Skeletal muscle satellite cell (primary cell): ENCODE results near the gene POLR3K.
"Not testable (repeated sequence)": the region's sequence is repeated elsewhere in the genome, so short reads cannot be mapped to it uniquely, and the experiment has no call there.

Experiments
- H3K27me3 ChIP-seq: 2 replicates; pipeline ENCODE4 v1.7.0; 2013; ENCODE audit warnings: low read length; ENCODE audit not compliant: control insufficient read depth, insufficient read depth
- H3K36me3 ChIP-seq: 2 replicates; pipeline ENCODE4 v1.7.0; 2013; ENCODE audit warnings: mild to moderate bottlenecking, control low read depth, low read length; ENCODE audit not compliant: insufficient read depth
- H3K4me1 ChIP-seq: 2 replicates; pipeline ENCODE4 v1.7.0; 2013; ENCODE audit warnings: low read length; ENCODE audit not compliant: control insufficient read depth, insufficient read depth
- H3K4me2 ChIP-seq: 2 replicates; pipeline ENCODE4 v1.7.0; 2013; ENCODE audit warnings: mild to moderate bottlenecking, low read length
- H3K4me3 ChIP-seq: 2 replicates; pipeline ENCODE4 v1.7.0; 2013; ENCODE audit warnings: low read length
- H3K9ac ChIP-seq: 2 replicates; pipeline ENCODE4 v1.7.0; 2013; ENCODE audit warnings: mild to moderate bottlenecking, low read depth, low read length, moderate library complexity
- H3K9me3 ChIP-seq: replicated peaks from 2 replicates; pipeline ENCODE4 v1.7.0; 2013; ENCODE audit warnings: mild to moderate bottlenecking, control low read depth, low read length

Gene POLR3K

GRCh38 chr16:35678-36305 is 17.6 kb downstream of the POLR3K start:
- Histone ChIP-seq H3K27me3 (no peaks in the 10 kb centered on the region), H3K4me1 (no peaks in the 10 kb centered on the region), H3K4me3 (no peak overlapping the region), H3K36me3 (no peaks in the 10 kb centered on the region), H3K9ac (no peak overlapping the region), H3K4me2 (no peak overlapping the region), H3K9me3 (no peaks in the 10 kb centered on the region)

- Histone ChIP-seq H3K4me1 (no peaks in the 10 kb centered on the region), H3K4me2 (no peak overlapping the region), H3K9ac (no peak overlapping the region), H3K4me3 (no peak overlapping the region), H3K27me3 (no peaks in the 10 kb centered on the region), H3K9me3 (no peaks in the 10 kb centered on the region), H3K36me3 (no peaks in the 10 kb centered on the region)
These were observed 18.3 kb downstream of the POLR3K start for GRCh38 chr16:35011-35677.

GRCh38 chr16:34648-34987 is 18.8 kb downstream of the POLR3K start:
- Histone ChIP-seq H3K4me1 (no peaks in the 10 kb centered on the region), H3K36me3 (no peaks in the 10 kb centered on the region), H3K9ac (no peak overlapping the region), H3K9me3 (no peaks in the 10 kb centered on the region), H3K4me3 (no peak overlapping the region), H3K4me2 (no peak overlapping the region), H3K27me3 (no peaks in the 10 kb centered on the region)

GRCh38 chr16:33877-34647 is 19.3 kb downstream of the POLR3K start:
- H3K9me3 ChIP-seq: no peaks in the 10 kb centered on the region
- H3K36me3 ChIP-seq: no peaks in the 10 kb centered on the region
- H3K27me3 ChIP-seq: no peaks in the 10 kb centered on the region
- no peak overlapping the region for H3K9ac ChIP-seq
- no peaks in the 10 kb centered on the region for H3K4me1 ChIP-seq
- H3K4me2 ChIP-seq: no peak overlapping the region
- no peak overlapping the region for H3K4me3 ChIP-seq

- H3K4me1 ChIP-seq, H3K4me2 ChIP-seq, H3K9ac ChIP-seq, H3K9me3 ChIP-seq, H3K27me3 ChIP-seq, H3K4me3 ChIP-seq, H3K36me3 ChIP-seq: not testable (repeated sequence)
These were observed 20.1 kb downstream of the POLR3K start for GRCh38 chr16:33154-33876.

- H3K4me3 ChIP-seq, H3K9me3 ChIP-seq, H3K36me3 ChIP-seq, H3K4me1 ChIP-seq, H3K27me3 ChIP-seq, H3K4me2 ChIP-seq, H3K9ac ChIP-seq: not testable (repeated sequence)
These were observed 22.8 kb downstream of the POLR3K start for GRCh38 chr16:30627-31026.

GRCh38 chr16:25926-26348 is 27.5 kb downstream of the POLR3K start:
- not testable (repeated sequence) for H3K4me1 ChIP-seq, H3K9ac ChIP-seq, H3K4me2 ChIP-seq, H3K27me3 ChIP-seq, H3K36me3 ChIP-seq, H3K4me3 ChIP-seq, H3K9me3 ChIP-seq

GRCh38 chr16:24151-24550 is 29.3 kb downstream of the POLR3K start:
- H3K4me3 ChIP-seq, H3K9ac ChIP-seq, H3K4me2 ChIP-seq, H3K4me1 ChIP-seq, H3K9me3 ChIP-seq, H3K27me3 ChIP-seq, H3K36me3 ChIP-seq: not testable (repeated sequence)

- not testable (repeated sequence) for H3K4me2 ChIP-seq, H3K4me1 ChIP-seq, H3K36me3 ChIP-seq, H3K9ac ChIP-seq, H3K27me3 ChIP-seq, H3K4me3 ChIP-seq, H3K9me3 ChIP-seq
These were observed 32.5 kb downstream of the POLR3K start for GRCh38 chr16:20886-21285.

GRCh38 chr16:17062-17765 is 36.2 kb downstream of the POLR3K start:
- not testable (repeated sequence) for H3K9ac ChIP-seq, H3K36me3 ChIP-seq, H3K4me2 ChIP-seq, H3K4me1 ChIP-seq, H3K4me3 ChIP-seq, H3K9me3 ChIP-seq, H3K27me3 ChIP-seq

GRCh38 chr16:10772-11171 is 42.6 kb downstream of the POLR3K start:
- not testable (repeated sequence) for H3K9ac ChIP-seq, H3K4me1 ChIP-seq, H3K4me3 ChIP-seq, H3K27me3 ChIP-seq, H3K4me2 ChIP-seq, H3K9me3 ChIP-seq, H3K36me3 ChIP-seq
